Thyroid gland (tissue), 4 donors: ENCODE data around the gene STX12.
"Not testable (repeated sequence)": the region's sequence is repeated elsewhere in the genome, so short reads cannot be mapped to it uniquely, and the experiment has no call there.

ENCODE experiments used
- POLR2A ChIP-seq, 2 donors: fragments of 450-650 bp; IDR thresholded peaks; one replicate each; pipeline ENCODE4 v1.6.1; 2017; ENCODE audit warnings: antibody characterized with exemption in 2 of 2, mild to moderate bottlenecking in 2 of 2, moderate library complexity in 1 of 2
- TF ChIP-seq, protein P1 (sequence below), 6 experiments: fragments of 200-600 bp in 3 of 6; fragments of 450-650 bp in 3 of 6; sonication (generic) in 3 of 6; IDR thresholded peaks; one replicate each; pipeline ENCODE4 v1.5.1; 2016 to 2019; ENCODE audit warnings: antibody characterized with exemption in 6 of 6, mild to moderate bottlenecking in 2 of 6, inconsistent platforms in 1 of 6, moderate library complexity in 1 of 6

DNA sequence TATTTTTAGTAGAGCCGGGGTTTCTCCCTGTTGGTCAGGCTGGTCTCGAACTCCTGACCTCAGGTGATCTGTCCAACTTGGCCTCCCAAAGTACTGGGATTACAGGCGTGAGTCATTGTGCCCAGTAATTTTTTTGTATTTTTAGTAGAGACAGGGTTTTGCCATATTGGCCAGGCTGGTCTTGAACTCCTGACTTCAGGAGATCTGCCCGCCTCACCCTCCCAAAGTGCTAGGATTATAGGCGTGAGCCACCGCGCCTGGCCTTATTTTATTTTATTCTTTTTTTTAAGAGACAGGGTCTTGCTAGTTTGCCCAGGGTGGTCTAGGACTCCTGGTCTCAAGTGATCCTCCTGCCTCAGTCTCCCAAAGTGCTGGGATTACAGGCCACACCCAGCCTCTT lies 98.1 kb downstream of the STX12 start:
- not testable (repeated sequence) for TF ChIP-seq POLR2A (IDR thresholded peaks at IDR 0.05)
- TF ChIP-seq, protein P1, sequence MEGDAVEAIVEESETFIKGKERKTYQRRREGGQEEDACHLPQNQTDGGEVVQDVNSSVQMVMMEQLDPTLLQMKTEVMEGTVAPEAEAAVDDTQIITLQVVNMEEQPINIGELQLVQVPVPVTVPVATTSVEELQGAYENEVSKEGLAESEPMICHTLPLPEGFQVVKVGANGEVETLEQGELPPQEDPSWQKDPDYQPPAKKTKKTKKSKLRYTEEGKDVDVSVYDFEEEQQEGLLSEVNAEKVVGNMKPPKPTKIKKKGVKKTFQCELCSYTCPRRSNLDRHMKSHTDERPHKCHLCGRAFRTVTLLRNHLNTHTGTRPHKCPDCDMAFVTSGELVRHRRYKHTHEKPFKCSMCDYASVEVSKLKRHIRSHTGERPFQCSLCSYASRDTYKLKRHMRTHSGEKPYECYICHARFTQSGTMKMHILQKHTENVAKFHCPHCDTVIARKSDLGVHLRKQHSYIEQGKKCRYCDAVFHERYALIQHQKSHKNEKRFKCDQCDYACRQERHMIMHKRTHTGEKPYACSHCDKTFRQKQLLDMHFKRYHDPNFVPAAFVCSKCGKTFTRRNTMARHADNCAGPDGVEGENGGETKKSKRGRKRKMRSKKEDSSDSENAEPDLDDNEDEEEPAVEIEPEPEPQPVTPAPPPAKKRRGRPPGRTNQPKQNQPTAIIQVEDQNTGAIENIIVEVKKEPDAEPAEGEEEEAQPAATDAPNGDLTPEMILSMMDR (IDR thresholded peaks at IDR 0.05) = not testable (repeated sequence)
